Activated naive CD4-positive, alpha-beta T cell treated with anti-CD3 and anti-CD28 coated beads, Interleukin-2, amount 50 U/mL, for 24 hours (primary cell): ENCODE data around the gene MALT1.

Experiments
- H3K27ac Mint-ChIP-seq: one replicate; pipeline ENCODE4 v1.8.0; 2021; ENCODE audit warnings: mild to moderate bottlenecking, mixed read lengths
- H3K27me3 Mint-ChIP-seq: one replicate; pipeline ENCODE4 v1.8.0; 2021; ENCODE audit warnings: mixed read lengths
- H3K36me3 Mint-ChIP-seq: one replicate; pipeline ENCODE4 v1.8.0; 2021; ENCODE audit warnings: mixed read lengths
- H3K4me1 Mint-ChIP-seq: one replicate; pipeline ENCODE4 v1.8.0; 2021; ENCODE audit warnings: mixed read lengths
- H3K4me3 Mint-ChIP-seq: one replicate; pipeline ENCODE4 v1.8.0; 2021; ENCODE audit warnings: mild to moderate bottlenecking, mixed read lengths
- H3K9me3 Mint-ChIP-seq: one replicate; pipeline ENCODE4 v1.8.0; 2021; ENCODE audit warnings: mixed read lengths

Gene MALT1

DNA sequence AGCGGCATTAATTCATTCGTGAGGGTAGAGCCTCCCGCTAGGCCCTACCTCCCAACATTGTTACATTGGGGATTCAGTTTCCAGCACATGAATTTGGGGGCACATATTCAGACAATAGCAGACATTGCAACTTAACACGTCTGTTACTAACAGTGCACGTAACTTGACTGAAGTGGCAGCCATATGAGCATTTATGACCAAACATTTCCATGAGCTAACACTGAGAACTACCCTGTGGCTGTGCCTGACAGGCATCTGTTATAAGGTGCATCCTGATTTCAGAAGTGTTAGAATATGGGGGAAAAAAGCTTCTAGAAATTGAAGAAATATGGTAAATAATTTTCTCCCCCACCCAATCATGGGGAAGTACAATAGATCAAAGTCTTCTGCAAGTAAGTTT, 24.5 kb downstream of the MALT1 start:
- Mint-ChIP-seq H3K4me3 (peak overlapping the region; percentile 58), H3K27me3 (no peaks in the 10 kb centered on the region)

DNA sequence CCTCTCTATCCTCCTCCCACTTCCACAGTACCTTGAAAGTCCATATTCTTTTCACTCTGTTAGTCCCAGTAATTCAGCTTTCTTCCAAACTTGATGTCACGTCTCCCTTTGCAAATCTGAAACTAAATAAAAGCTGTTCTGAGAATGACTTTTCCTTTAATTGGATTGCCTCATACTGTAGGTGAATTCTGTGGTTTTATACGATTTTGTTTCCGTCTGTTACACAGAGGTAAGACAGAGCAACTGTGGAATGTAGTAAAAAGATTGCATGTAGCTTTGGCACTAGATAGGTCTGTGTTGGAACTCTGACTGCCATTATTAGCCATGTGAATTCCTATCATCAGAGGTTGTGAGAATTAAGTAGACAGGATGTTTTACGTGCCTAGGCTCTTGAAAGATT, 25.9 kb downstream of the MALT1 start:
- Mint-ChIP-seq H3K27me3 (no peaks in the 10 kb centered on the region), H3K4me3 (peak overlapping the region; percentile 82), H3K9me3 (no peaks in the 10 kb centered on the region), H3K4me1 (peaks cover 9% of the 10 kb centered on the region), H3K36me3 (peaks cover 18% of the 10 kb centered on the region), H3K27ac (peak overlapping the region; percentile 97)

More for the DNA sequence above, 24.5 kb downstream of the MALT1 start:
- Mint-ChIP-seq H3K36me3 (peaks cover 17% of the 10 kb centered on the region), H3K9me3 (no peaks in the 10 kb centered on the region), H3K4me1 (peaks cover 8% of the 10 kb centered on the region), H3K27ac (peak overlapping the region; percentile 63)

DNA sequence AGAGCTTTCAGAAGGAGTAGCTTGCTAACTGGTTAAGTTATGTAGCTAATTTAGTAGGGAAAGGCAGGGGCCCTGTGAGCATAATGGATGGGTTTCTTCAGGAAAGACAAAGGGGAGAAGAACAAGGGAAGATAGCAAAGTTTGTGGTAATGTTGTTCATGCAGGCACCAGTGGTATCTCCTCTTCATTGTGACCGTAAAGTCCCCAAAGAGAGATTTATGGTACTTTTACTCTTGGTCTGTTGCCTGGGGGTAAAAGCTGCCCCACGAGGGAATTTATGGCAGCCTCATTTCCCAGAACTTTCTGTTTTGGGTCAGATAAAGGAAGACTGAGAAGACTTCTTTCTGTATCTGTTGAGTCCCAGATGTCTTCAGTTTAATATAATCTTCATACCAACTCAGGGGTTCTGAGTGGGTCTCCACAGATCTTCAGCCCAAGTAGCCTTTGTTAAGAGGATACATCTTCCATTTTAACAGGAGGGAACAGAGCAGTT, 27.5 kb downstream of the MALT1 start:
- Mint-ChIP-seq H3K9me3 (no peaks in the 10 kb centered on the region), H3K36me3 (peaks cover 26% of the 10 kb centered on the region), H3K27me3 (no peaks in the 10 kb centered on the region), H3K4me3 (no peak overlapping the region), H3K4me1 (peaks cover 20% of the 10 kb centered on the region), H3K27ac (no peak overlapping the region)

DNA sequence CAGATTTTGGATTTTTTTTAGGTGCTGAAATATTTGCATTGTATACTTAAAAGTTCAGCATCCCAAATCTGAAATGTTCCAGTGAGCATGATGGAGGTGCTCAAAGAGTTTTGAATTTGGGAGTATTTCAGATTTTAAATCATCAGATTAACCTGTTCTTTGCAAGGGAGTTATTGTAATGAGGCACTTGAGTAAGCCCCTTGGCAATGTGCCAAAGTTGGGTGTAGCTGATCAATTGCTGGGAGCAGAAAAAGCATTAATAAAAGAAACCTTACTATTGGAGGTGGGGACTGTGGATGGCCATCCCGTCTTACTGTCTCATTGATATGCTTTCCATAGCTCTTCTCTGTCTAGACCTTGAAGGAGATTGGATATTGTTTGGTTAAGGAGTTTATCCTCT, 28.3 kb downstream of the MALT1 start:
- Mint-ChIP-seq H3K4me1 (peaks cover 27% of the 10 kb centered on the region), H3K4me3 (no peak overlapping the region), H3K27ac (no peak overlapping the region), H3K36me3 (peaks cover 32% of the 10 kb centered on the region), H3K27me3 (no peaks in the 10 kb centered on the region), H3K9me3 (no peaks in the 10 kb centered on the region)

DNA sequence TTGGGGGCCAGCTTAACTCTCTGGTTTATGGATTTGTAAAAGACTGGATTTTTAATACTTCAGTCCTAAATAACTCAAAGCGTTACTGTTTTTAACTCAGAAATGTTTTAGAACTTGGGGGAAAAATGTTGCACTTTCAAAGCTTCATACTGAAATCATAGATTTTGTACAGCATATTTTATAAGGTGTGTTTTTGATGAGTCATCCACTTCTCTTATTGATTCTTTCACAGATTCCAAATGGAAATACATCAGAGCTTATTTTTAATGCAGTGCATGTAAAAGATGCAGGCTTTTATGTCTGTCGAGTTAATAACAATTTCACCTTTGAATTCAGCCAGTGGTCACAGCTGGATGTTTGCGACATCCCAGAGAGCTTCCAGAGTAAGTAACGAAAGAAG, 28.9 kb downstream of the MALT1 start:
- Mint-ChIP-seq H3K27ac (no peak overlapping the region), H3K4me3 (no peak overlapping the region), H3K4me1 (peaks cover 31% of the 10 kb centered on the region), H3K36me3 (peaks cover 33% of the 10 kb centered on the region), H3K9me3 (no peaks in the 10 kb centered on the region), H3K27me3 (no peaks in the 10 kb centered on the region)

DNA sequence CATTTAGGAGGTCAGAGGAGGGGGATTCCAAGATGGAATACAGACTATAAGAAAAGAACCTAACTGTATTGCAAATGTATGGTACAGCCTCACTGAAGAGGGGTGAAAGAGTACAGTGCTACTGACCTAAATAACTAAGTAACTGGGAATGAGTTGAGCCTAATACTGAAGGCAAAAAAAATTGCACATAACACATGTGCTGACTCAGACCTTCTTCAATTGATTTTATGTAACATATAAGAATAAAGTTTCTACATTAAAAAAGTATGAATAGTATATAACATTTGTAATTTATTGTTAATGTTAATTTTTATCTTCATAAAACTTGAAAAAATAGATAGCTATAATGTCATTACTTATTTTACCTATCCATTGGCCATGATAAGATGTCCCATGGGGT, 41.7 kb downstream of the MALT1 start:
- peak overlapping the region; percentile 87 for H3K27ac Mint-ChIP-seq
- no peaks in the 10 kb centered on the region for H3K9me3 Mint-ChIP-seq
- peak overlapping the region; percentile 51 for H3K4me3 Mint-ChIP-seq
- no peaks in the 10 kb centered on the region for H3K27me3 Mint-ChIP-seq
- H3K4me1 Mint-ChIP-seq = peaks cover 70% of the 10 kb centered on the region
- H3K36me3 Mint-ChIP-seq = peaks cover 27% of the 10 kb centered on the region

DNA sequence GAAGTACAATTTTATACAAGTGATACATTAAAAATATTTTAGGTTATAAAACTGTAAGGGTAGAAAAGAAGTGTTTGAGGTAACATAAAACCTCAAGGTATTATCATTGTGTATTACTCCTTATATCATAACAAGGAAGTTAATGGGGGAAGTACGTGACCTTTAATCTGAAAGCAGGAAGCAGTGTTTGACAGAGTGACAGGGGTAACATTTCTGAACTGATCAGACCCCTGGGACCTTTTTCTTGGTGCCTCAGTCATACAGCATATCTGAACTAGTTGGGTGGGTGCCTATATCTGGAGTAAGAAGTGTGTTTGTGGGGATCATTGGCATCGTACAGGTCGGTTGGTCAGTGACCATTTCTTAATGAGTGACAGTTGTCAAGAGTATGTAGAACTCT, 43.0 kb downstream of the MALT1 start:
- Mint-ChIP-seq H3K27ac (peak overlapping the region; percentile 91), H3K9me3 (no peaks in the 10 kb centered on the region), H3K36me3 (peaks cover 26% of the 10 kb centered on the region), H3K27me3 (no peaks in the 10 kb centered on the region), H3K4me3 (peak overlapping the region; percentile 9), H3K4me1 (peaks cover 72% of the 10 kb centered on the region)

DNA sequence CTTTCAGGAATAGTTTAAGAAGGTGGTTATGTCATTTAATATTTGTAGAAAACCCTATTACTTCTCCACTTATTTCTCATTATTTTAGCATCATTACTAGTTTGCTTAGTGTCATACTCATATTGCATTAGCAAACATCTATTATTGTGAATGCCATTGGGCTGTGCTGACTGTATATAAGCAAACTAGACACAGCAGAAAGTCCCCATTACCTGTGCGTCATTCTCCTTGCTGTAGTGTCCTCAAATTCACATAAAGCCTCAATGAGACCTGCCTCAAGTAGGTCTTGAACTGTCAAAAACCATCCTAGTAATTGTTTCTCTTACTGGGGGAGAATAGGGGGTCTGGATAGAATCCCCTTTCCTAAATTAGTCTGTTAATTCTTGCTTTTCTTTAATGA, 43.6 kb downstream of the MALT1 start:
- H3K36me3 Mint-ChIP-seq = peaks cover 23% of the 10 kb centered on the region
- peak overlapping the region; percentile 6 for H3K27ac Mint-ChIP-seq
- H3K9me3 Mint-ChIP-seq = no peaks in the 10 kb centered on the region
- H3K4me1 Mint-ChIP-seq = peaks cover 76% of the 10 kb centered on the region
- H3K27me3 Mint-ChIP-seq = no peaks in the 10 kb centered on the region
- no peak overlapping the region for H3K4me3 Mint-ChIP-seq

DNA sequence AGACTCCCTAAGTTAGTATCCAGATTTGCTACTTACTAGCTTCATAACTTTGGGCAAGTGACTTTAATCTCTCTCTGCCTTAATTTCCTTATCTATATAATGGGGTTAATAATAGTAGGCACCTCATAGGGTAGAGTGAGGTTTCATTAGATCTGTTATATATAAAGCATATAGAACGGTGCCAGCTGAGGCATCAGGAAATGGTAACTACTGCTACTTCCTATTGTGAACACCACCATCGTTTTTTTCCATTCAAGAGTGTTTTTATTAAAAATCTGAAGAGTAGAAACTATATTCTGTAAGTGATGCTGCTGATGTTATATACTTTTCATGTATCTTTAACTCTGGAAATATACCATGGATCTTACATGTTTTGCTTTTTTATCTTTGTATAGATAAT, 44.3 kb downstream of the MALT1 start:
- peaks cover 80% of the 10 kb centered on the region for H3K4me1 Mint-ChIP-seq
- H3K27ac Mint-ChIP-seq = peak overlapping the region; percentile 95
- H3K4me3 Mint-ChIP-seq = peak overlapping the region; percentile 75
- H3K27me3 Mint-ChIP-seq = no peaks in the 10 kb centered on the region
- peaks cover 26% of the 10 kb centered on the region for H3K36me3 Mint-ChIP-seq
- no peaks in the 10 kb centered on the region for H3K9me3 Mint-ChIP-seq

DNA sequence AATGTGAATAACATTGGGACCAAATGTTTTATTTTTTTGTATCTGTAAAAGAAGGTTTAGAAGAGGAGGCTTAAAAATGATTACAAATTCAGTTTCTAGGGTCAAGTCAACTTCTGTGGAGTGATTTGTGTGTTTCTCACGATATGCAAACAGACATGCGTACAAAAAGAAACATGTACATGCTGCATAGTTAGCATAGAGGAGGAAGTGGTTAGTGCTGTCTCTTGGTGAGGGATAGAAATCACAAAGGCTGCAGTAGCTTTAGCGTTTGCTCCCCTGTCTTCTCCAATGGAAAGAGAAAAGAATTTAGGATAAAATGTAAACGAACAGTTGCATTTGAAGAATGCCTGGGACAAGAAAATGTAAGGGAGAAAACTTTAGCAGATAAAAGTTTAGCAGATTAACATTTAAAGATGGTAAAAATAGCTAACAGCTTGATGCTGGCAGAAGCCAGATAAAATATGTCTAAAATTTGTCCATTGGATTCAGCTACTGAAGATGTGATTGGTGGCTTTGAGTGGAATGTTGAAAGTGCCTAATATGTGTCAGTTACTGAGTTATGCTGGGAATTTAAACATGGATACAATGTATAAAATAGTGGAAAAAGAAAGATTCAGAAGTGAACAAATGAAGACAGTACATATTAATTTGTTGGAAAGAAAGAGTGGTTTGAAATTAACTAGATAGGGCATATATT, 44.9 kb downstream of the MALT1 start:
- Mint-ChIP-seq H3K36me3 (peaks cover 23% of the 10 kb centered on the region), H3K4me3 (peak overlapping the region; percentile 75), H3K4me1 (peaks cover 76% of the 10 kb centered on the region), H3K9me3 (no peaks in the 10 kb centered on the region), H3K27ac (peak overlapping the region; percentile 95), H3K27me3 (no peaks in the 10 kb centered on the region)

DNA sequence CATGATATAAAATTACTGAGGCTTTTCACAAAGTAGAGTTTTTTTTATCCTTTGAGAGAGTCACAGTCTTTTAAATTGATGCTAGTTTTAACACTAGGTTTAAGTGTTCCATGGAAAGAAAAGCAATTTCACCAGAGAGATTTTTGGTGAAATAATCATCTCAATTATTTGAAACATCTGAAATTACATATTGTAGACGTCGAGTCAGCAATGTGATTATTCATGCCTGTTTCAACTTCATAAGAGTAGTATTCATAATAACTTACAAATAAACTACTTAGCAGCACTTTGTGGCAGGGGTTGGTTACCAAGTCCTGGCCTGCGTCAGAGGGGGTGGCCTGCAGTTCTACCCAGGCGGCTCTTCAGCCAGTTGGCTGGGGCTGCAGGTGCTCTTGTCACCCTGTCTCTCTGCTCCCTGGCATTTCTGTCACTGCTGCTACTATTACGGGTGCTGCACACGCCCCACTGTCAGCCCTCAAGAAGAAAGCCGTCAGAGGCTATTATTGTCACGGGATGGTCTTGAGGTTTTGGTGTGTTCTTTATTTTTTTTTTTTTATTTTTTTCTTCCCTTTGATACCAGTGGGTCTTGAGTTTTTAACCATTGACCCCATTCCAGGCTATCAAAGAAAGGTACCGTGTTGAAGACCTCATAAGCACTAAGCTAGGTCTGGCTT, 50.4 kb downstream of the MALT1 start:
- Mint-ChIP-seq H3K9me3 (no peaks in the 10 kb centered on the region), H3K4me3 (no peak overlapping the region), H3K36me3 (peaks cover 15% of the 10 kb centered on the region), H3K4me1 (peaks cover 59% of the 10 kb centered on the region), H3K27ac (peak overlapping the region; percentile 23), H3K27me3 (no peaks in the 10 kb centered on the region)

DNA sequence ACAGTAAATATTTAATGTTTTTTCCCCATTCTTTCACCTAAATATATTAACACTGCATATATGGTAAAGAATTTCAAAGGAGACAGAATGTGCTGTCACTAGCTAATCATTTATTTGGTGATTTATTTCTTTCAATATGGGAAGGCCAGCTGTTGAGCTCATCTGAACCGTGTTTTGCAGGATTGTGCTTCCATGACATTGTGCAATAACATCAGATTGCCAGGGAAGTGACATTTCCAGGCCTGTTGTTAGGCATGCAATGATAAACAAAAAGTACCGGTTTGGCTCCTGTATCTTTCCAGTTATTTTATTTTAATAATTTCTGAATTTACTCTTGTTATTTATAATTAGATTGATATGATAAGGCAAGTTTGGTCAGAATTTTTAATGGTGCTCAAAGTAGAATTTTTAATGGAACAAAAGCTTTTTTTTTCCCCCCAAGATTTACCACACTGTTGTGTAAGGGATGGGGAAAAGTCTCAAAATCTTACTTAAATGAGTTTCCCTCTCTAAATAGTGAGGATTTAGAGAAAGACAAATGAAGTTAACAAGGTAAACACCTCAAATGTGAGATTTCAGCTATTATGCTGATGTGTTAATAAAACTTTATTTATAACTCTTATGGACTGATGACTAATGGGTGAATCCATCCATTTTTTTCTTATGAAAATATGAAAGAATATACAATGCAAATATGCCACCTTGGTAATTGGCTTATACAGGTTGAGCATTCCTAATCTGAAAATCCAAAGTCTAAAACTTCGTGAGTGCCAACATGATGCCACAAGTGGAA, 52.7 kb downstream of the MALT1 start:
- H3K27me3 Mint-ChIP-seq = no peaks in the 10 kb centered on the region
- no peaks in the 10 kb centered on the region for H3K9me3 Mint-ChIP-seq
- peaks cover 12% of the 10 kb centered on the region for H3K36me3 Mint-ChIP-seq
- H3K4me3 Mint-ChIP-seq = no peak overlapping the region
- no peak overlapping the region for H3K27ac Mint-ChIP-seq
- peaks cover 38% of the 10 kb centered on the region for H3K4me1 Mint-ChIP-seq

DNA sequence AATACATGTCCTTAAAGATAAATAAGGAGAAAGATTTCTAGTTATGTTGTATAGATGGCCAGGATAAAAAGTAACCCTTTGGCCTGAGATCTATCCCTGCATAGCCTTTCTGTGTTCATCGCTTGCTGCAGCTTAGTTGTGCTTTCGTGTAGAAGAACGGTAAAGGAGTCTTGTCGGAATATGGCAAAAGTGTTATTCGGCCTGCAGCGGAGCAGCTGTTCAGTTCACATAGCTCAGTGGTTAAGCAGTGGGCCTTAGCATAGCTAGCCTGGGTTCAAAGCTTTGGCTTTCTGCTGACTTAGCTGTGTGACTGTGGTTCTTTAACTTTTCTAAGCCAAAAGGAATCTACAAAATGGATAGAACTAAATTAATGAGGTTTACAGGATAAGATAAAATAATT, 55.4 kb downstream of the MALT1 start:
- Mint-ChIP-seq H3K9me3 (no peaks in the 10 kb centered on the region), H3K36me3 (peaks cover 15% of the 10 kb centered on the region), H3K27ac (no peak overlapping the region), H3K4me1 (peaks cover 23% of the 10 kb centered on the region), H3K27me3 (no peaks in the 10 kb centered on the region), H3K4me3 (no peak overlapping the region)

DNA sequence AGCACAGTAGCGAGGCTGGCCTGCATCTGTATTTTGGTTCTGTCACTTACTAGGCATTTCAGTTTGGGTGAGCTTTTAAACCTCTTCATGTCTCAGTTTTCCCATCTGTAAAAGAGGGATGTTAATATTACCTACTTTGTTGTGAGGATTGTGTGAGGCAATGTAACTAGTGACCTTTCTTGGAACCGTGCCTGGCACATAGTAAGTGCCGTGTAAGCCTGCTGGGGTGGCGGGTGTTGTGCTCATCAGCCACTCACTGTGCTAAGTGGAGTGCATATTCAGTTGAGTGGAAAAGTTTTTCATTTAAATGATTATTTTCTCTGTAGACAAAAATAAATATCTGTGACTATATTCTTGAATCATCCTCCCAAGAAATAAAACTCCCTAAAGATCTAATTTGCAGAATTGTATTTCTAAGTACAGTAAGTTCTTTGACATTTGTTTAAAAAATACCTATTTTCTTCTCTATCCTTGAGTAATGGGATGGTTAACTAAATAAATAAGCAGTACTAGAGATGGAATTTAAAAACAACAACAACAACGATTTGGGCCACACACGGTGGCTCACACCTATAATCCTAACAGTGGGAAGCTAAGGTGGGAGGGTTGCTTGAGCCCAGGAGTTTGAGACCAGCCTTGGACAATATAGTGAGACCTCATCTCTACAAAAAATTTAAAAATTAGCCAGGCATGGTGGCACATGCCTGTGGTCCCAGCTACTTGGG, 56.7 kb downstream of the MALT1 start:
- Mint-ChIP-seq H3K9me3 (no peaks in the 10 kb centered on the region), H3K27me3 (no peaks in the 10 kb centered on the region), H3K36me3 (peaks cover 15% of the 10 kb centered on the region), H3K4me3 (no peak overlapping the region), H3K27ac (no peak overlapping the region), H3K4me1 (peaks cover 12% of the 10 kb centered on the region)

DNA sequence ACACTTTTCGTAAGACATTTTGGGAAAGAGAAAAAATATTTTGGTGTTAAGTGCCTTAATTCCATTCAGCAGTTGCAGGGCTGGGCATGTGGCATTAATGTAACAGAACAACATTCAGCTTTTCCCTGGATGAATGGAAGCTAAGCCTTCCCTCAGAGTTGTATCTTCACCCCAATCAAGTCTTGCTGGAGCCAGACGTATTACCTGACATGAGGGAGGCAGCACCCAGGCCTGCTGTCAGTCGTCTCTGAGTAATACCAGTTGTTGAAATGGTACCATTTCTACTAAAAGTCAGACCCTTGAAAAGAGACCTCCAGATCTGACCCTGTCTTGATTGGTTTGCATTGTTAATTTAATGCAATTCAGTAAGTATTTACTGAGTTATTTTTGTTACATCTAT, 57.5 kb downstream of the MALT1 start:
- H3K36me3 Mint-ChIP-seq = peaks cover 13% of the 10 kb centered on the region
- peaks cover 7% of the 10 kb centered on the region for H3K4me1 Mint-ChIP-seq
- H3K9me3 Mint-ChIP-seq = no peaks in the 10 kb centered on the region
- H3K27me3 Mint-ChIP-seq = no peaks in the 10 kb centered on the region
- H3K27ac Mint-ChIP-seq = no peak overlapping the region
- no peak overlapping the region for H3K4me3 Mint-ChIP-seq
